Smooth muscle cell of the brain vasculature (primary cell): ENCODE results near the gene TTPAL.
A peak's percentile ranks its signal among the peaks of the same experiment; 100 is the strongest.

Experiments used
- DNase-seq: peaks from one replicate; pipeline ENCODE4 v3.0.0-alpha.2; 2012; ENCODE audit warnings: low read depth, low spot score

TTPAL gene

GRCh38 chr20:44442298-44443070 lies 33.2 kb upstream of the TTPAL start:
- no peak for DNase-seq

- DNase-seq: no peak
These were observed 29.6 kb upstream of the TTPAL start for GRCh38 chr20:44445742-44446710.

DNA sequence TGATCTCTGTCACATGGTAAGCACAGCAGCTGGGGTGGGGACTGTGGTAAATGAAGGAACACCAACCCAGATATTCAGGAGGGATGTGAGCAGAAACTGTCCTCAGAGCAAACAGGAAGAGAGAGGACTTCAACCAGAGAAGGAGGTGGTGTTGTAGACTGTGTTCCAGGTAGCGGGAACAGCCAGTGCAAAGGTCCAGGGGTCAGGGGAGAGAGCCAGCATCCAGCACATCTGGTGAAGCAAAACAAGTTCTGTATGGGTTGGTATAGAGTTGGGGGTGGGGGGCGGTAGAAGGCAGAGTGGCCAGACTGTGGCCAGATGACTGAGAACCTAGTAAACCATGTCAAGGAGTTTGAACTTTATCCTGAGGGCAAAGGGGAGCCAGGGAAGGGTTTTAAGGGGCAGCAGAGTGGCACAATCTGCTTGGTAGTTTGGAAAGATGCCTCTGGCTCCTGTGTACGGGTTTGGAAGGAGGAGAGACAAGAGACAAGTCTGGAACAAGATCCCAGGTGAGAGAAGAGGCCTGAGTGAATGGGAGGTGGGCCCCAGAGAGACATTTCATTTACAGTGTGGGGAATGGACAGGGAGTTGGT lies 27.8 kb upstream of the TTPAL start:
- no peak for DNase-seq

GRCh38 chr20:44448753-44449546 lies 26.7 kb upstream of the TTPAL start:
- DNase-seq: no peak

DNA sequence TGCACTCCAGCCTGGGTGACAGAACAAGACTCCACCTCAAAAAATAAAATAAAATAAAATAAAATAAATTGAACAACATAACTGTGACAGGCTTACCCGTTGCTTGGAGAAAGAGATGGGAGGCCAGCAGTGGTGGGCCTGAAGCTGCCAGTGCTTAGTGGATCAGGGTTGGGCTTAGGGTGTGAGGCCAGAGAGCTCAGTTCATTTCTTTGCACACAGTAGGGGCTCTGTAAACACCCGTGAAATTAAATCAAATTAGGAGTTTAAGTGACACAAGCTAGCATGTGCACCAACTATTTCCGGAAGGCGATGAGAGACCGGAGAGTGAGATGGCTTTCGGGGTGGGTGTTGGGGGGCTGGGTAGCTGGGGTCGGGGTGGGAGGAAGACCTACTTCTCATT lies 25.8 kb upstream of the TTPAL start:
- no peak for DNase-seq

DNA sequence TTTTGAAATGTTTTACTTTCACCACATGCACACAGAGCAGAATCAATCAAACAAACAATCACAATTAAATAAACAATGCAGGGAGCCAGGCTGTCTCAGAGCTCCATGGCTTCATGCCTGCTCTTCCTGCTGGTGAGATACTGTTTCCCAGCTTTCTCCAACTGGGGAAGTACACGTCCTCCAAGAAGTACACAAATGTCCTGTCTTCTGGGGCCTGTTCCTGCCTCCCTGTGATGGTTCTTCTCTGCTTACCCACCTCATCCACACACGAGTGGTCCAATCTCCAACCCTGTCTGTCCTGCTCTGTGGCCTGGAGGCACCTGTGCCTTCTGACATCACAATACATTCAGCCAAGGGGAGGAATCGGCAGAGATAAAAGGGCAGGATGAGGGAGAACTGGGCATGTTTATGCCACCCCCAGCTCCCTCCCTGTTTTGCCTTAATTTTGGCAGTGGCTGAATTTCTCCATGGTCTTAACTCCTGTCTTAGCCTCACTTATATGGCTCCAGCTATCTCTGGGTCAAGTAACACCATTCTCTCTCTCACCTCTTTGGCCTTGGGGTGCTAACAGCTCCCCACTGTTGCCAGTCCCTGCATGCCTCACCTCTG lies 25.3 kb upstream of the TTPAL start:
- DNase-seq: no peak

- no peak for DNase-seq
These were observed 24.7 kb upstream of the TTPAL start for GRCh38 chr20:44450903-44451450.

DNA sequence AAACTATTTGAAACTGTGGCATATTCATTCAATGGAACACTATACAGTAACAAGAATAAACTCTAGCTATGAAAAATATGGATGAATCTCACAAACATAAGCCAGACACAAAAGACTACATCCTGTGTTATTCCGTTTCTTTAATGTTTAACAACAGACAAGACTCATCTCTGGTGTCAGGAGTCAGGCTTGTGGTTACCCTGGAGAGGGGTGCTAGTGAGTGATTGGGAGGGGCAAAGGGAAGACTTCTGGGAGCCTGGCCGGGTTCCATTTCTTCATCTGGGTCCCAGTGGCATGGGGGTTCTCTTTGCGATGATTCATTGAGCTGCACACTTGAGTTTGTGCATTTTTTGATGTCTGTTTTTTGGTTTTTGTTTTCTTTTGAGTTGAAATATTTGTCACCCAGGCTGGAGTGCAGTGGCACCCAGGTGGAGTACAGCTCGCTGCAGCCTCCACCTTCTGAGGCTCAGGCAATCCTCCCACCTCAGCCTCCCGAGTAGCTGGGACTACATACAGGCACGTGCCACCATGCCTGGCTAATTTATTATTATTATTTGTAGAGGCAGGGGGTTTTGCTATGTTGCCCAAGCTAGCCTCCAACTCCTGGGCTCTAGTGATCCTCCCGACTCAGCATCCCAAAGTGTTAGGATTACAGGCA lies 21.2 kb upstream of the TTPAL start:
- DNase-seq: no peak

- no peak for DNase-seq
These were observed 20.5 kb upstream of the TTPAL start for GRCh38 chr20:44455126-44455525.

DNA sequence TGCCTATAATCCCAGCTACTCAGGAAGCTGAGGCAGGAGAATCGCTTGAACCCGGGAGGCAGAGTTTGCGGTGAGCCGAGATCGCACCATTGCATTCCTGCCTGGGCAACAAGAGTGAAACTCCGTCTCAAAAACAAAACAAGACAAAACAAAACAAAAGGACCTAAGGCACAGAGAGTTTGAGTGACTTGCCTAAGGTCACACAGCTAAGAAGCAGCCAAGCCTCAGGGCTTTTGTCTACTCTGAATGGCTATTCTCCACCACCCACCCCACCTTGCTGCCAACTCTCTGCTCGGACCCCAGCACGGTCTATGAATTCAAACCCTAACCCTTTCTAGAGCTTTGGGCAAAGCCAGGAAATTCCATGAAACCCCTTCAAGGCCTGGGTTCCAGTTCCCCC lies 19.1 kb upstream of the TTPAL start:
- DNase-seq: no peak

- no peak for DNase-seq
These were observed 18.7 kb upstream of the TTPAL start for GRCh38 chr20:44457016-44457415.

DNA sequence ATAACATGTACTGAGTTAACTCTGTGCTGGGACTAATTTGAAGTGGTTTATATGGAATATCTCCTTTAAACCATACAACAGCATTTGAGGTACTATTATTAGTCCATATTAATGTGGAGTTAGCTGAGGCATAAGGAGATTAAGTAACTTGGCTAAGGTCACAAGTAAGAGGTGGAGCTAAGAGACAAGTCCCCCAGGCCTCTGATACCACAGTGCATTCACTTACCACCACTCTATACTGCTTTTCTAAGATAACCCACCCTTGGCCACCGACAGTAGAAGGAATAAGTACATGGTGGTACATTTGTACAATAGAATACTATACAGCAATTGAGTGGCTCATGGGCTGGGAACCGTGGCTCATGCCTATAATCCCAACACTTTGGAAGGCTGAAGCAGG lies 16.4 kb upstream of the TTPAL start:
- DNase-seq: no peak

- DNase-seq: no peak
These were observed 14.9 kb upstream of the TTPAL start for GRCh38 chr20:44460795-44461141.

DNA sequence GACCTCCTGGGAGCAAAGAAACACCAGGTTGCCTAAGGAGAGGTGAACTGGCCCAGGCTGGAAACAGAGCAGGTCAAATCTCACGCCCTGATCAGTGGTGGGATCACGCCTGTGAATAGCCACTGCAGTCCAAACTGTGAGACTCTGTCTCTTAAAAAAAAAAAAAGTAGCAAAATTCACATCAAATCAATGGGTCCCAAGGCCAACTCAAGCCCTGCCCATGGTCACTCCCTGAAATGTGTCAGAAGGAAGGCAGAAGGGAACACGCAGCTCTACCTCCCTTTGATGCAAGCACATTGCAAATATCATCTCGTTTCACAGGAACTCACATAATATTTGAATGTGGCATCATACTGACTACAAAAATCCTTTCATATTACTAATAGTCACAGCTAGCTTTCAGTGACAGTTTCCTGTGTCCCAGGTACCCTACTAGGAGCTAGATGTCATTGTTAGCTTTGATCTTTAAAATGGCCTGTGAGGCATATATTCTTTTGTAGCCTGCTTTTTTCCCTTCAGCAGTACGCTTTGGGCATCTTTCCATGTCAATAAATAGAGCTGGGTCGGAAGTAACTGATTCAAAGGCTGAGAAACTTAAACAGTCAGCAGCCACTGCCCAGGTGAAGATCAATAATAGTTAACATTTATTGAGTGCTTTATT lies 14.4 kb upstream of the TTPAL start:
- DNase-seq: no peak

- DNase-seq: no peak
These were observed 13.9 kb upstream of the TTPAL start for GRCh38 chr20:44461803-44462174.

DNA sequence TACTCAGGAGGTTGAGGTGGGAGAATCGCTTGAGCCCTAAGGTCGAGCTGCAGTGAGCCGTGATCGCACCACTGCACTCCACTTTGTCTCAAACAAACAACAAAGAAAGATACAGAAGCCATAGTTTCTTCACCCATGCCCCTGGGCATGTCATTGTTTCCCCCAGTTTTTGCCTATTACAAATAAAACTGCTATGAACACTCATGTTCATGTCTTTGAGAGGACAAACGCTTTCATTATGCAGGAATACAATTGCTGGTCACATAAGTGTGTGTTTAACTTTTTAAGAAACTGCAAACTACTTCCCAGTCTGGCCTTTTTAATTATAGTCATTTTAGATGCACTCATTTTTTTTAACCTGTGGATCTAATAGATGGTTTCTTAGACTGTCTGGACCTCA lies 12.2 kb upstream of the TTPAL start:
- DNase-seq: no peak

DNA sequence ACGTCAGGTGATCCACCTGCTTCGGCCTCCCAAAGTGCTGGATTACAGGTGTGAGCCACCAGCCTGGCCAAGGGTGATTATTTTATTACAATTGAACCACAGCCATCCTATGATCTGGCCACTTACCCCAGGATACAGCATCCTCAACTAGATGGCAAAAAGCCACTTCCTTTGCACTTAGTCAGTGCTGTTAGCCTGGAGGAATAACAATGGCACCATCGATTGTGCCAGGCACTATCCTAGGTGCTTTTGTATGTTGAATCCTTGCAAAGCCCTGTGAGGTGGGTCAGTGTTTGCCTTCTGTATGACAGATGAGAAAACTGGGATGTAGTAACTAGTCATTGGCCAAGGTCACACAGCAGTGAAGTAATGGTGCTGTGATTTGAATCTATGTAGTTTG lies 11.2 kb upstream of the TTPAL start:
- DNase-seq: no peak

GRCh38 chr20:44465001-44465560 lies 10.6 kb upstream of the TTPAL start:
- no peak for DNase-seq

DNA sequence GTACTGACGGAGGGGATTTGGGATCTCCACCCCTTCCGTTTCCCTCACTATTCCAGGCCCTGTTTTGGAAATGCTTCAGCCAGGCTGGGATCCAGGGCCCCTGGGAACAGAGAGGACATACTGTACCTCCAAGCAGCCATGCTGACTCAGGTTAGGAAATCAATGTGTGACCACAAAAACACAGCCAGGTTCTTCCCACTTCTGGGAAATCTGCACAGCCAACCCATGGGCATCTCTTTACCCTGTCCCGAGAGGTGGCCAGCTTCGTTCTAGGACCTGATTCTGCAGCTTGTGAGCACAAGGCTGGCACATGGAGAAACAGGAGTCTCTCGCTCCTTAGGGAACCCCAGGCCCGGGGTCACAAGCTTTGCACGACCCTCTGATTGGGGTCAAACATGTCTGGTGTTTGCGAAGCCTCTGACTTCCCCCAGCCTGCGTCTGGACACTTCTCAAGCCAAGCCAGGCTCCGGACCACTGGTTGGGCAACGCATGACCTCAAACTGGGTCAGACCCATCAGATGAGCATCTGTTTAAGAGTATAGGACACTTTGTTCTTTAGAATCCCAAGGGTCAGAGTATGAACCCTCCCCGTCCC lies 8.3 kb upstream of the TTPAL start:
- DNase-seq: peak; percentile 63
